Spleen (tissue), 13 donors: ENCODE data around the gene MNS1. TPM values are rescaled to one million over a fixed set of nuclear protein-coding genes. Genes with fewer than 3 reads are reported as not detected.
A peak's percentile ranks its signal among the peaks of the same experiment; 100 is the strongest.

Experiments
- DNase-seq: peaks from one replicate; pipeline ENCODE4 v3.0.0-alpha.2; 2020
- H3K27ac ChIP-seq, 8 donors: fragments of 200-600 bp; sonication (generic) in 7 of 8; 1 replicate in 4 of 8; 2 replicates in 4 of 8; pipeline versions ENCODE4 v1.5.0 to v1.8.0; 2016 to 2021; ENCODE audit warnings: inconsistent platforms in 4 of 8, mild to moderate bottlenecking in 4 of 8, moderate library complexity in 1 of 8
- H3K27me3 ChIP-seq, 7 donors: fragments of 200-600 bp; sonication (generic) in 6 of 7; replicated peaks in 1 of 7; 1 replicate in 4 of 7; 2 replicates in 3 of 7; pipeline versions ENCODE4 v1.5.0 to v1.8.0; 2016 to 2021; ENCODE audit warnings: inconsistent platforms in 3 of 7, mild to moderate bottlenecking in 1 of 7
- H3K36me3 ChIP-seq, 6 donors: fragments of 200-600 bp; sonication (generic) in 5 of 6; 1 replicate in 4 of 6; 2 replicates in 2 of 6; pipeline versions ENCODE4 v1.5.0 to v1.8.0; 2016 to 2021; ENCODE audit warnings: inconsistent platforms in 2 of 6
- H3K4me1 ChIP-seq, 6 donors: fragments of 200-600 bp; sonication (generic) in 5 of 6; 1 replicate in 3 of 6; 2 replicates in 3 of 6; pipeline versions ENCODE4 v1.5.0 to v1.8.0; 2016 to 2021; ENCODE audit warnings: inconsistent platforms in 3 of 6
- H3K4me3 ChIP-seq, 8 donors: fragments of 200-600 bp; sonication (generic) in 7 of 8; 1 replicate in 4 of 8; 2 replicates in 4 of 8; pipeline versions ENCODE4 v1.5.0 to v1.8.0; 2016 to 2021; ENCODE audit warnings: inconsistent platforms in 4 of 8, mild to moderate bottlenecking in 4 of 8, moderate library complexity in 2 of 8
- H3K9me3 ChIP-seq, 8 donors: fragments of 200-600 bp; sonication (generic) in 7 of 8; 1 replicate in 4 of 8; 2 replicates in 4 of 8; pipeline versions ENCODE4 v1.5.0 to v1.8.0; 2016 to 2021; ENCODE audit warnings: inconsistent platforms in 4 of 8
- CTCF ChIP-seq, 11 experiments: fragments of 200-600 bp in 7 of 11; fragments of 450-650 bp in 4 of 11; sonication (generic) in 4 of 11; IDR thresholded peaks in 8 of 11; conservative IDR thresholded peaks in 3 of 11; 1 replicate in 7 of 11; 2 replicates in 4 of 11; pipeline versions ENCODE4 v1.4.0 to v1.8.0; 2016 to 2021; ENCODE audit warnings: antibody characterized with exemption in 11 of 11, inconsistent platforms in 4 of 11, mild to moderate bottlenecking in 1 of 11
- POLR2A ChIP-seq, 3 donors: fragments of 450-650 bp; IDR thresholded peaks; one replicate each; pipeline ENCODE4 v1.5.1; 2017; ENCODE audit warnings: antibody characterized with exemption in 3 of 3, mild to moderate bottlenecking in 1 of 3
- POLR2AphosphoS5 ChIP-seq, 3 donors: sonication (generic); formaldehyde crosslinking; IDR thresholded peaks; one replicate each; pipeline ENCODE4 v1.5.1; 2017; ENCODE audit warnings: antibody characterized with exemption in 3 of 3
- WGBS, 5 donors: extraction: QIAGEN DNeasy Blood & Tissue Kit in 3 of 5; methylation state at CpG; one replicate each; pipeline versions ENCODE4 v1.1.5 to v1.1.7; 2013 to 2018; 5-methylcytosine and 5-hydroxymethylcytosine counted together
- intact Hi-C: fragments of 100-400 bp; cut with DNase I; formaldehyde crosslinking; loops from one replicate; pipeline ENCODE4 v1.15.0; 2023; ENCODE audit warnings: low total_unique reads
- long read RNA-seq, 2 donors: transcript quantifications; one replicate each; lab custom pipeline, GENCODE V29; 2026
- polyA plus RNA-seq, 3 donors: library from polyadenylated mRNA; stranded (reverse); fragments of 200-250 nt; gene quantifications; one replicate each; pipeline ENCODE4 v1.2.1, GENCODE V29; 2013
- total RNA-seq, 7 donors: library from RNA; depleted of rRNA in 3 of 7; stranded (reverse); fragments of >200 nt in 3 of 7; fragmentation: NEBNext Ultra II Directional in 4 of 7; extraction: Animal tissue kit (Norgen Biotek cat#: 25700) in 4 of 7; gene quantifications; one replicate each; pipeline versions ENCODE4 v1.1.0 to v1.2.1, GENCODE V29; 2016 to 2021
- donor health status: healthy with polysubstance abuse.
- donor health status: DM: no; HTN: no; CAD: no; lungs with moderate emphysema.
- donor health status: DM: no; HTN: no; CAD: no.
- donor health status: Bipolar disorder and iron deficiency.
- donor health status: healthy.
- donor health status: DM: no; HTN: no; CAD: no.
- donor health status: DM: yes; HTN: yes; CAD: no.

The MNS1 gene
- total RNA-seq (1 to 10 TPM in 3 of 7 donors, under 1 TPM in 3, not detected in 1; 0.56 to 2.0 (median 1.1) TPM), polyA plus RNA-seq (1 to 10 TPM in 1 of 3 donors, under 1 TPM in 2; 0.57 to 1.3 (median 0.68) TPM)
- long read RNA-seq, donor 1, partial matches to known transcripts: 6 of 6 reads
- long read RNA-seq, donor 1, other reads (novel, unspliced or antisense): 0 of 6 reads
- long read RNA-seq, donor 2, partial matches to known transcripts: 0 of 1 reads
- long read RNA-seq, donor 2, other reads (novel, unspliced or antisense): 0 of 1 reads

GRCh38 chr15:56464893-56465520, at the start of gene MNS1:
Gene MNS1 (minus strand): TSS chr15:56465137. CDS start chr15:56464972, 165 bp downstream.
- Histone ChIP-seq H3K27ac (peak within 1 kb of the TSS in 1 of 8 donors; percentile 11), H3K4me3 (peak within 1 kb of the TSS; percentile 42 to 75 (median 58)), H3K27me3 (peaks cover 0 to 7% (median 0%) of the 10 kb centered on the region in 7 donors), H3K9me3 (no peaks in the 10 kb centered on the region), H3K4me1 (peaks cover 2 to 40% (median 27%) of the 10 kb centered on the region in 6 donors), H3K36me3 (no peaks in the 10 kb centered on the region)
- intact Hi-C loops: no loop called here
- WGBS, 5 donors: 2 to 3% (median 2%) methylated on average over 31 to 38 of the region's 38 CpGs
- TF ChIP-seq POLR2AphosphoS5 (IDR thresholded peaks at IDR 0.05) (peak; percentile 61 to 87 (median 77)), CTCF (IDR thresholded peaks at IDR 0.05 in 8 of 11, conservative IDR thresholded peaks at IDR 0.05 in 3 of 11) (no peak)
- DNase-seq: peak; percentile 93

GRCh38 chr15:56496635-56497034, 31.7 kb upstream of the MNS1 start:
- Histone ChIP-seq H3K9me3 (peaks cover 0 to 6% (median 0%) of the 10 kb centered on the region in 8 donors), H3K4me3 (no peak overlapping the region), H3K36me3 (no peaks in the 10 kb centered on the region), H3K4me1 (peaks cover 0 to 4% (median 2%) of the 10 kb centered on the region in 6 donors), H3K27ac (no peak overlapping the region), H3K27me3 (peaks cover 0 to 6% (median 0%) of the 10 kb centered on the region in 7 donors)
- WGBS, 5 donors: 30 to 34% (median 34%) methylated on average over 7 of the region's 7 CpGs
- TF ChIP-seq CTCF (IDR thresholded peaks at IDR 0.05 in 8 of 11, conservative IDR thresholded peaks at IDR 0.05 in 3 of 11) (peak; percentile 40 to 78 (median 68)), POLR2A (IDR thresholded peaks at IDR 0.05) (no peak)
- DNase-seq: no peak
- intact Hi-C loops: loop anchor here (10.0 kb wide), 2 partner anchors 808 to 1028 kb away; no protein-coding TSS in a partner anchor

GRCh38 chr15:56495533-56495932, 30.6 kb upstream of the MNS1 start:
- intact Hi-C loops: loop anchor here (10.0 kb wide), 2 partner anchors 809 to 1029 kb away; no protein-coding TSS in a partner anchor
- Histone ChIP-seq H3K27me3 (peaks cover 0 to 6% (median 0%) of the 10 kb centered on the region in 7 donors), H3K36me3 (no peaks in the 10 kb centered on the region), H3K9me3 (no peaks in the 10 kb centered on the region), H3K4me3 (no peak overlapping the region), H3K27ac (no peak overlapping the region), H3K4me1 (peaks cover 0 to 4% (median 2%) of the 10 kb centered on the region in 6 donors)
- no peak for DNase-seq
- TF ChIP-seq CTCF (IDR thresholded peaks at IDR 0.05 in 8 of 11, conservative IDR thresholded peaks at IDR 0.05 in 3 of 11) (no peak), POLR2AphosphoS5 (IDR thresholded peaks at IDR 0.05) (no peak), POLR2A (IDR thresholded peaks at IDR 0.05) (no peak)
- 76 to 90% (median 81%) methylated on average over 3 of the region's 3 CpGs for WGBS, 5 donors

GRCh38 chr15:56495053-56495452, 30.1 kb upstream of the MNS1 start:
- Histone ChIP-seq H3K9me3 (no peaks in the 10 kb centered on the region), H3K36me3 (no peaks in the 10 kb centered on the region), H3K27me3 (peaks cover 0 to 6% (median 0%) of the 10 kb centered on the region in 7 donors), H3K4me1 (peaks cover 0 to 4% (median 2%) of the 10 kb centered on the region in 6 donors), H3K27ac (no peak overlapping the region), H3K4me3 (no peak overlapping the region)
- intact Hi-C loops: loop anchor here (10.0 kb wide), 2 partner anchors 810 to 1030 kb away; no protein-coding TSS in a partner anchor
- 60 to 83% (median 71%) methylated on average over 3 of the region's 3 CpGs for WGBS, 5 donors
- no peak for DNase-seq
- no peak for TF ChIP-seq POLR2AphosphoS5 (IDR thresholded peaks at IDR 0.05)
- no peak for TF ChIP-seq CTCF (IDR thresholded peaks at IDR 0.05 in 8 of 11, conservative IDR thresholded peaks at IDR 0.05 in 3 of 11)
- no peak for TF ChIP-seq POLR2A (IDR thresholded peaks at IDR 0.05)
